PC-3 (cell line): ENCODE data around the gene IL24.

Source experiments
- EZH2 ChIP-seq: fragments of 300-600 bp; sonication (generic); IDR thresholded peaks from one replicate; pipeline ENCODE4 v1.6.1; 2017; ENCODE audit warnings: antibody characterized with exemption, mild to moderate bottlenecking, low read length; ENCODE audit not compliant: unreplicated experiment
- TF ChIP-seq, protein P1 (sequence below): fragments of 300-600 bp; sonication (generic); conservative IDR thresholded peaks from 2 replicates; pipeline ENCODE4 v1.5.1; 2017; ENCODE audit warnings: antibody characterized with exemption, low read depth, mild to moderate bottlenecking, low read length

DNA sequence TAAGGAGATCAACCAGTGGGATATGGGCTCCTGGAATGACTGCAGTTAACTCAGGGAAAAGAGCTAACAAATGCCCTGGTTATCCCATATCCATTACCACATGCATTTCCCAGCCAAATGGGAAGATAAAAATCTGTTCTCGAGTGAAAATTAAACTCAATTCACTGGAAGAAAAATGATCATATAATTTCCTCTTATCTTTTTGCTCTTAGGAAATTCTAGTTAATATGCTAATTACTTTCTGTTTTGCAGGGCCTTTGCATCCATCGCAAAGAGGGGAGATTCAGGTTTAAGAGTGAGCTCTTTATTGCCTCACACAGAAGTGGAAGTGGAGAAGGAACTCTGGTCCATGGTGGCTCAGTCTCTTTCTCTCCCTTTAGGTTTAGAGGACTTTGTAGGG, 3.9 kb upstream of the IL24 start:
- TF ChIP-seq, protein P1, sequence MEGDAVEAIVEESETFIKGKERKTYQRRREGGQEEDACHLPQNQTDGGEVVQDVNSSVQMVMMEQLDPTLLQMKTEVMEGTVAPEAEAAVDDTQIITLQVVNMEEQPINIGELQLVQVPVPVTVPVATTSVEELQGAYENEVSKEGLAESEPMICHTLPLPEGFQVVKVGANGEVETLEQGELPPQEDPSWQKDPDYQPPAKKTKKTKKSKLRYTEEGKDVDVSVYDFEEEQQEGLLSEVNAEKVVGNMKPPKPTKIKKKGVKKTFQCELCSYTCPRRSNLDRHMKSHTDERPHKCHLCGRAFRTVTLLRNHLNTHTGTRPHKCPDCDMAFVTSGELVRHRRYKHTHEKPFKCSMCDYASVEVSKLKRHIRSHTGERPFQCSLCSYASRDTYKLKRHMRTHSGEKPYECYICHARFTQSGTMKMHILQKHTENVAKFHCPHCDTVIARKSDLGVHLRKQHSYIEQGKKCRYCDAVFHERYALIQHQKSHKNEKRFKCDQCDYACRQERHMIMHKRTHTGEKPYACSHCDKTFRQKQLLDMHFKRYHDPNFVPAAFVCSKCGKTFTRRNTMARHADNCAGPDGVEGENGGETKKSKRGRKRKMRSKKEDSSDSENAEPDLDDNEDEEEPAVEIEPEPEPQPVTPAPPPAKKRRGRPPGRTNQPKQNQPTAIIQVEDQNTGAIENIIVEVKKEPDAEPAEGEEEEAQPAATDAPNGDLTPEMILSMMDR, result no peak
- no peak for TF ChIP-seq EZH2
